SK-N-SH (cell line): ENCODE results near the gene SLC20A1. TPM values are rescaled to one million over a fixed set of nuclear protein-coding genes. Genes with fewer than 3 reads are reported as not detected.

Experiments used
- CTCF ChIA-PET: fragments of 300-600, 350-600 bp; formaldehyde crosslinking; extraction: SDS; loops from one replicate; lab custom pipeline; 2021; lab: Yijun Ruan, JAX
- POLR2A ChIA-PET: fragments of 350-600 bp; sonication (Branson Sonifier 250); formaldehyde crosslinking; extraction: SDS; loops from one replicate; lab custom pipeline; 2020; ENCODE audit warnings: antibody characterized with exemption, inconsistent platforms; lab: Yijun Ruan, JAX
- DNase-seq: peaks from one replicate; pipeline ENCODE4 v3.0.0; 2012
- H2AFZ ChIP-seq: fragments of 200-600 bp; sonication (generic); 2 replicates; pipeline ENCODE4 v1.8.1; 2016; ENCODE audit warnings: antibody characterized with exemption, mild to moderate bottlenecking, low read depth
- H3F3A ChIP-seq: fragments of 200-600 bp; sonication (generic); replicated peaks from 2 replicates; pipeline ENCODE3; 2016; ENCODE audit warnings: antibody characterized with exemption, mild to moderate bottlenecking; ENCODE audit not compliant: insufficient read depth
- H3K27ac ChIP-seq, 2 experiments: fragments of 200-500 bp in 1 of 2; fragments of 200-600 bp in 1 of 2; sonication (Bioruptor generic) in 1 of 2; sonication (generic), shearing (Covaris generic) in 1 of 2; 2 replicates each; pipeline versions ENCODE4 v1.5.1 to v1.6.1; 2014 to 2016; ENCODE audit warnings: low read depth in 2 of 2, inconsistent platforms in 1 of 2, low read length in 1 of 2, mild to moderate bottlenecking in 1 of 2, mixed read lengths in 1 of 2
- H3K27me3 ChIP-seq: fragments of 200-600 bp; sonication (generic), shearing (Covaris generic); 2 replicates; pipeline ENCODE4 v1.6.1; 2016; ENCODE audit warnings: mixed run types; ENCODE audit not compliant: insufficient read depth
- H3K36me3 ChIP-seq, 2 experiments: fragments of 200-500 bp in 1 of 2; fragments of 200-600 bp in 1 of 2; sonication (Bioruptor generic) in 1 of 2; sonication (generic) in 1 of 2; replicated peaks in 1 of 2; 2 replicates each; pipeline versions ENCODE3 to v1.5.1; 2014 to 2016; ENCODE audit warnings: low read length in 1 of 2, mild to moderate bottlenecking in 1 of 2; ENCODE audit not compliant: insufficient read depth in 2 of 2, control insufficient read depth in 1 of 2
- H3K4me1 ChIP-seq, 2 experiments: fragments of 200-500 bp in 1 of 2; fragments of 200-600 bp in 1 of 2; sonication (Bioruptor generic) in 1 of 2; sonication (generic), shearing (Covaris generic) in 1 of 2; 2 replicates each; pipeline versions ENCODE4 v1.5.1 to v1.6.1; 2014 to 2016; ENCODE audit warnings: low read depth in 1 of 2, low read length in 1 of 2, mixed run types in 1 of 2; ENCODE audit not compliant: insufficient read depth in 2 of 2, control insufficient read depth in 1 of 2
- H3K4me2 ChIP-seq: fragments of 200-600 bp; sonication (generic), shearing (Covaris generic); 2 replicates; pipeline ENCODE4 v1.6.1; 2017; ENCODE audit warnings: mixed run types
- H3K4me3 ChIP-seq, 2 experiments: fragments of 200-500 bp in 1 of 2; fragments of 200-600 bp in 1 of 2; sonication (Bioruptor generic) in 1 of 2; sonication (generic), shearing (Covaris generic) in 1 of 2; 2 replicates each; pipeline versions ENCODE4 v1.5.1 to v1.8.1; 2014 to 2016; ENCODE audit warnings: low read depth in 2 of 2, inconsistent platforms in 1 of 2, low read length in 1 of 2, mild to moderate bottlenecking in 1 of 2, mixed read lengths in 1 of 2, moderate library complexity in 1 of 2
- H3K79me2 ChIP-seq: fragments of 200-600 bp; sonication (generic); 2 replicates; pipeline ENCODE4 v1.8.1; 2017; ENCODE audit warnings: mild to moderate bottlenecking; ENCODE audit not compliant: insufficient read depth
- H3K9ac ChIP-seq: fragments of 200-600 bp; sonication (generic); 2 replicates; pipeline ENCODE4 v1.6.1; 2017; ENCODE audit warnings: mixed run types
- H3K9me2 ChIP-seq: fragments of 200-600 bp; sonication (generic); 2 replicates; pipeline ENCODE4 v1.6.1; 2017; ENCODE audit warnings: mixed run types
- H3K9me3 ChIP-seq: fragments of 200-600 bp; sonication (generic); 2 replicates; pipeline ENCODE4 v1.6.1; 2017; ENCODE audit warnings: mixed run types, mild to moderate bottlenecking, moderate library complexity
- H4K20me1 ChIP-seq: fragments of 200-600 bp; sonication (generic); 2 replicates; pipeline ENCODE4 v1.6.1; 2017; ENCODE audit warnings: mild to moderate bottlenecking, mixed run types; ENCODE audit not compliant: insufficient read depth
- CHD2 ChIP-seq: fragments of 150-350 bp; IDR thresholded peaks from 2 replicates; pipeline ENCODE4 v1.6.1; 2018; ENCODE audit warnings: low read length; ENCODE audit not compliant: partially characterized antibody
- ELF1 ChIP-seq: IDR thresholded peaks from 2 replicates; pipeline ENCODE4 v1.4.0; 2012
- EZH2phosphoT487 ChIP-seq: fragments of 200-600 bp; sonication (generic); IDR thresholded peaks from 2 replicates; pipeline ENCODE4 v1.6.1; 2017; ENCODE audit warnings: low read depth, mixed run types, mild to moderate bottlenecking, antibody characterized with exemption, moderate library complexity, borderline replicate concordance
- FOSL2 ChIP-seq: IDR thresholded peaks from 2 replicates; pipeline ENCODE4 v1.4.0; 2012; ENCODE audit warnings: low read depth, mild to moderate bottlenecking, moderate library complexity, borderline replicate concordance
- FOXM1 ChIP-seq: IDR thresholded peaks from 2 replicates; pipeline ENCODE4 v1.4.0; 2012; ENCODE audit warnings: low read depth, mild to moderate bottlenecking
- GABPA ChIP-seq: IDR thresholded peaks from 2 replicates; pipeline ENCODE4 v1.4.0; 2012; ENCODE audit warnings: low read depth, mild to moderate bottlenecking
- MXI1 ChIP-seq: IDR thresholded peaks from 2 replicates; pipeline ENCODE4 v1.6.1; 2012; ENCODE audit warnings: mild to moderate bottlenecking, low read depth, low read length, improper control_type of control experiment
- POLR2AphosphoS5 ChIP-seq: IDR thresholded peaks from 2 replicates; pipeline ENCODE4 v1.6.1; 2012; ENCODE audit warnings: low read depth, low read length
- REST ChIP-seq: IDR thresholded peaks from 2 replicates; pipeline ENCODE4 v1.6.1; 2012; ENCODE audit warnings: mild to moderate bottlenecking, low read depth, low read length, moderate library complexity
- RFX5 ChIP-seq: IDR thresholded peaks from 2 replicates; pipeline ENCODE4 v1.6.1; 2012; ENCODE audit warnings: mild to moderate bottlenecking, improper control_type of control experiment, low read length
- RXRA ChIP-seq: IDR thresholded peaks from 2 replicates; pipeline ENCODE4 v1.4.0; 2012; ENCODE audit warnings: low read depth, mild to moderate bottlenecking, borderline replicate concordance
- SMC3 ChIP-seq: IDR thresholded peaks from 2 replicates; pipeline ENCODE4 v1.6.1; 2012; ENCODE audit warnings: low read depth, low read length, improper control_type of control experiment
- USF1 ChIP-seq: IDR thresholded peaks from 2 replicates; pipeline ENCODE4 v1.4.0; 2012; ENCODE audit warnings: low read depth, borderline replicate concordance
- WGBS: methylation state at CpG from one replicate; pipeline ENCODE4 v1.1.6; 2017; ENCODE audit warnings: low lambda C conversion rate; 5-methylcytosine and 5-hydroxymethylcytosine counted together
- polyA plus RNA-seq, 3 experiments: library from polyadenylated mRNA; depleted of rRNA; stranded (reverse); fragments of >200 nt; gene quantifications; 2 replicates each; pipeline ENCODE4 v1.2.3, GENCODE V29; 2012
- TF ChIP-seq, protein P1 (sequence below): fragments of 150-350 bp; IDR thresholded peaks from 2 replicates; pipeline ENCODE4 v1.6.1; 2016; ENCODE audit warnings: mild to moderate bottlenecking, low read depth, low read length

Gene SLC20A1
- polyA plus RNA-seq, 1 of the 3 experiments (the other 2 are of a cell fraction) = 56.3 TPM

GRCh38 chr2:112600634-112601033, 45.1 kb upstream of the SLC20A1 start:
- no peak overlapping the region for H3K9ac ChIP-seq
- no peak for DNase-seq
- no peaks in the 10 kb centered on the region for H3K27me3 ChIP-seq
- no peaks in the 10 kb centered on the region for H3K79me2 ChIP-seq
- H3K27ac ChIP-seq = no peak overlapping the region
- H3F3A ChIP-seq = no peaks in the 10 kb centered on the region
- no peaks in the 10 kb centered on the region for H3K36me3 ChIP-seq
- peaks cover 0 to 3% of the 10 kb centered on the region in 2 experiments; a peak in 3 of 4 replicates for H3K4me1 ChIP-seq
- POLR2A ChIA-PET = no interaction called here
- no peaks in the 10 kb centered on the region for H3K9me2 ChIP-seq
- peak overlapping the region; percentile 77; the same call in 1 of the 2 replicates for H2AFZ ChIP-seq
- no peaks in the 10 kb centered on the region for H3K9me3 ChIP-seq
- 71% methylated on average over 3 of the region's 3 CpGs for WGBS
- H3K4me2 ChIP-seq = peak overlapping the region; percentile 19; the same call in 1 of the 2 replicates
- CTCF ChIA-PET = interaction anchor here (0.5 to 13.6 kb wide), 39 partner anchors 9 to 479 kb away, joined by 3 to 149 read pairs (median 5); partner anchors contain the start of genes CHCHD5 and SLC20A1
- H4K20me1 ChIP-seq = no peaks in the 10 kb centered on the region
- H3K4me3 ChIP-seq = no peak overlapping the region
- TF ChIP-seq FOXM1 = no peak
- no peak for TF ChIP-seq GABPA
- TF ChIP-seq, protein P1, sequence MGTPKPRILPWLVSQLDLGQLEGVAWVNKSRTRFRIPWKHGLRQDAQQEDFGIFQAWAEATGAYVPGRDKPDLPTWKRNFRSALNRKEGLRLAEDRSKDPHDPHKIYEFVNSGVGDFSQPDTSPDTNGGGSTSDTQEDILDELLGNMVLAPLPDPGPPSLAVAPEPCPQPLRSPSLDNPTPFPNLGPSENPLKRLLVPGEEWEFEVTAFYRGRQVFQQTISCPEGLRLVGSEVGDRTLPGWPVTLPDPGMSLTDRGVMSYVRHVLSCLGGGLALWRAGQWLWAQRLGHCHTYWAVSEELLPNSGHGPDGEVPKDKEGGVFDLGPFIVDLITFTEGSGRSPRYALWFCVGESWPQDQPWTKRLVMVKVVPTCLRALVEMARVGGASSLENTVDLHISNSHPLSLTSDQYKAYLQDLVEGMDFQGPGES = no peak
- no peak for TF ChIP-seq RXRA
- no peak for TF ChIP-seq RFX5
- no peak for TF ChIP-seq ELF1
- no peak for TF ChIP-seq SMC3

- no peaks in the 10 kb centered on the region for H3K9me2 ChIP-seq
- peaks cover 0 to 3% of the 10 kb centered on the region in 2 experiments; a peak in 3 of 4 replicates for H3K4me1 ChIP-seq
- no peaks in the 10 kb centered on the region for H4K20me1 ChIP-seq
- no peak overlapping the region for H3K9ac ChIP-seq
- H3K27me3 ChIP-seq = no peaks in the 10 kb centered on the region
- ChIA-PET POLR2A (no interaction called here), CTCF (interaction anchor here (0.6 to 13.6 kb wide), 4 partner anchors 14 to 124 kb away, joined by 3 to 149 read pairs (median 16); partner anchors contain the start of gene CHCHD5)
- no peak overlapping the region for H2AFZ ChIP-seq
- H3K4me2 ChIP-seq = no peak overlapping the region
- H3F3A ChIP-seq = no peaks in the 10 kb centered on the region
- no peak for DNase-seq
- H3K79me2 ChIP-seq = no peaks in the 10 kb centered on the region
- H3K36me3 ChIP-seq = no peaks in the 10 kb centered on the region
- no peak for TF ChIP-seq POLR2AphosphoS5
- TF ChIP-seq MXI1 = no peak
- no peak for TF ChIP-seq USF1
- TF ChIP-seq CHD2 = no peak
- no peak for TF ChIP-seq RXRA
- TF ChIP-seq GABPA = no peak
- no peak for TF ChIP-seq FOSL2
- TF ChIP-seq REST = no peak
- no peak for TF ChIP-seq EZH2phosphoT487
- TF ChIP-seq RFX5 = no peak
- 100% methylated on average over 3 of the region's 3 CpGs for WGBS
- no peaks in the 10 kb centered on the region for H3K9me3 ChIP-seq
- H3K4me3 ChIP-seq = no peak overlapping the region
- no peak overlapping the region for H3K27ac ChIP-seq
Measured at GRCh38 chr2:112601754-112602153, 44.0 kb upstream of the SLC20A1 start.
